Measurements from ENCODE around the gene CYP17A1. TPM values are rescaled to one million over a fixed set of nuclear protein-coding genes. Genes with fewer than 3 reads are reported as not detected.

The CYP17A1 gene, protein sequence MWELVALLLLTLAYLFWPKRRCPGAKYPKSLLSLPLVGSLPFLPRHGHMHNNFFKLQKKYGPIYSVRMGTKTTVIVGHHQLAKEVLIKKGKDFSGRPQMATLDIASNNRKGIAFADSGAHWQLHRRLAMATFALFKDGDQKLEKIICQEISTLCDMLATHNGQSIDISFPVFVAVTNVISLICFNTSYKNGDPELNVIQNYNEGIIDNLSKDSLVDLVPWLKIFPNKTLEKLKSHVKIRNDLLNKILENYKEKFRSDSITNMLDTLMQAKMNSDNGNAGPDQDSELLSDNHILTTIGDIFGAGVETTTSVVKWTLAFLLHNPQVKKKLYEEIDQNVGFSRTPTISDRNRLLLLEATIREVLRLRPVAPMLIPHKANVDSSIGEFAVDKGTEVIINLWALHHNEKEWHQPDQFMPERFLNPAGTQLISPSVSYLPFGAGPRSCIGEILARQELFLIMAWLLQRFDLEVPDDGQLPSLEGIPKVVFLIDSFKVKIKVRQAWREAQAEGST
- not detected in 2 replicates for total RNA-seq

DNA sequence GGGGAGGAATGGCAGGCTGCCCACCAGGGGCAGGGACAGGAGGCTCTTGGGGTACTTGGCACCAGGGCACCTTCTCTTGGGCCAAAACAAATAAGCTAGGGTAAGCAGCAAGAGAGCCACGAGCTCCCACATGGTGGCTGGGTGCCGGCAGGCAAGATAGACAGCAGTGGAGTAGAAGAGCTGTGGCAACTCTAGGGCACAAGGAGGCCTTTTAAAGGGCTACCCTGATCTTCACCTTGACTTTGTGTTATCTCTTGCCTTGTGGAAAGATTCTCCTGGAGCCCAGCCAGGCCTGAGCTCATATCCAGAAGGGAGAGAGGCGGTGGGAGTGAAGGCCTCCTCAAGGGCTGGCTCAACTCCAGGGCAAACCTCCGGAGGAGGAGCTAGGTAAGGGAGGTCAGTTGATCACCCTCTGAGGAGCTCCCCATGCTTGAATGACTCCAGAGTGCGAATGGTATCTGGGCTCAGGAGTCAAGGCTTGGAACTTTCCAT is at the start of gene CYP17A1:
CYP17A1 (minus strand) TSS at position 184 of the 492 bp plus-strand sequence; CDS start at position 132, 52 bp downstream.

GRCh38 chr10:102869258-102870198 is 32.3 kb upstream of the CYP17A1 start, which contains the start of gene AS3MT:
AS3MT (plus strand) TSS chr10:102869470; CDS start chr10:102869593, 123 bp downstream.

Small RNAs within 50 kb of the gene (small RNA-seq; reads per million reads assigned to genes)
- gene AS3MT (not detected), gene RF00026 (not detected), gene RNU6-1231P (not detected)

Other genes with a start within 250 kb of the CYP17A1 start
- 148 and 160 TPM in 2 replicates for gene TRIM8, start 192.9 kb downstream of the CYP17A1 start, total RNA-seq
- gene ARL3, start 123.0 kb downstream of the CYP17A1 start, total RNA-seq, result 6.3 and 7.8 TPM in 2 replicates
- gene SFXN2, start 122.8 kb downstream of the CYP17A1 start, total RNA-seq, result 2.7 and 5.4 TPM in 2 replicates
- 121 and 137 TPM in 2 replicates for gene WBP1L, start 93.5 kb downstream of the CYP17A1 start, total RNA-seq
- 27.7 and 30.2 TPM in 2 replicates for gene BORCS7, start 16.8 kb upstream of the CYP17A1 start, total RNA-seq
- gene AS3MT, start 32.1 kb upstream of the CYP17A1 start, total RNA-seq, result 10.2 and 12.2 TPM in 2 replicates
- 5.5 and 6.9 TPM in 2 replicates for gene CNNM2, start 80.9 kb upstream of the CYP17A1 start, total RNA-seq